Neural cell (in vitro differentiated cells): ENCODE measurements around the gene ADAP1.
"Not testable (repeated sequence)": the region's sequence is repeated elsewhere in the genome, so short reads cannot be mapped to it uniquely, and the experiment has no call there.

Experiments
- CTCF ChIP-seq: fragments of 450-650 bp; IDR thresholded peaks from 2 replicates; pipeline ENCODE4 v1.5.1; 2014; ENCODE audit warnings: antibody characterized with exemption, mild to moderate bottlenecking, moderate library complexity; ENCODE audit not compliant: poor library complexity, severe bottlenecking
- EP300 ChIP-seq: fragments of 450-650 bp; conservative IDR thresholded peaks from 2 replicates; pipeline ENCODE4 v1.6.1; 2014; ENCODE audit warnings: antibody characterized with exemption, mild to moderate bottlenecking, moderate library complexity; ENCODE audit not compliant: poor library complexity, severe bottlenecking
- EZH2 ChIP-seq: fragments of 200-600, 300-800 bp; shearing (Covaris generic), sonication (generic); IDR thresholded peaks from 2 replicates; pipeline ENCODE4 v1.6.1; 2014; ENCODE audit warnings: antibody characterized with exemption, low read length, borderline replicate concordance, mild to moderate bottlenecking; ENCODE audit not compliant: insufficient read depth, poor library complexity, severe bottlenecking
- MXI1 ChIP-seq: fragments of 450-650 bp; conservative IDR thresholded peaks from 2 replicates; pipeline ENCODE4 v1.6.1; 2014; ENCODE audit warnings: antibody characterized with exemption, mild to moderate bottlenecking; ENCODE audit not compliant: poor library complexity, severe bottlenecking
- POLR2AphosphoS5 ChIP-seq: IDR thresholded peaks from 2 replicates; pipeline ENCODE4 v1.6.1; 2012
- REST ChIP-seq: IDR thresholded peaks from 2 replicates; pipeline ENCODE4 v1.6.1; 2012; ENCODE audit warnings: borderline replicate concordance
- SMC3 ChIP-seq: fragments of 450-650 bp; conservative IDR thresholded peaks from 2 replicates; pipeline ENCODE4 v1.6.1; 2014; ENCODE audit warnings: antibody characterized with exemption, mild to moderate bottlenecking, moderate library complexity; ENCODE audit not compliant: poor library complexity
- TAF1 ChIP-seq: IDR thresholded peaks from 2 replicates; pipeline ENCODE4 v1.6.1; 2012; ENCODE audit warnings: low read depth

- TF ChIP-seq MXI1, CTCF, EZH2, SMC3, POLR2AphosphoS5, EP300, REST, TAF1: not testable (repeated sequence)
Measured at GRCh38 chr7:1002026-1002425, 47.5 kb upstream of the ADAP1 start.
